ENCODE results near the gene IL13. TPM values are rescaled to one million over a fixed set of nuclear protein-coding genes. Genes with fewer than 3 reads are reported as not detected.

Gene IL13
- total RNA-seq, 1 experiment from 2014 or later = not detected

DNA sequence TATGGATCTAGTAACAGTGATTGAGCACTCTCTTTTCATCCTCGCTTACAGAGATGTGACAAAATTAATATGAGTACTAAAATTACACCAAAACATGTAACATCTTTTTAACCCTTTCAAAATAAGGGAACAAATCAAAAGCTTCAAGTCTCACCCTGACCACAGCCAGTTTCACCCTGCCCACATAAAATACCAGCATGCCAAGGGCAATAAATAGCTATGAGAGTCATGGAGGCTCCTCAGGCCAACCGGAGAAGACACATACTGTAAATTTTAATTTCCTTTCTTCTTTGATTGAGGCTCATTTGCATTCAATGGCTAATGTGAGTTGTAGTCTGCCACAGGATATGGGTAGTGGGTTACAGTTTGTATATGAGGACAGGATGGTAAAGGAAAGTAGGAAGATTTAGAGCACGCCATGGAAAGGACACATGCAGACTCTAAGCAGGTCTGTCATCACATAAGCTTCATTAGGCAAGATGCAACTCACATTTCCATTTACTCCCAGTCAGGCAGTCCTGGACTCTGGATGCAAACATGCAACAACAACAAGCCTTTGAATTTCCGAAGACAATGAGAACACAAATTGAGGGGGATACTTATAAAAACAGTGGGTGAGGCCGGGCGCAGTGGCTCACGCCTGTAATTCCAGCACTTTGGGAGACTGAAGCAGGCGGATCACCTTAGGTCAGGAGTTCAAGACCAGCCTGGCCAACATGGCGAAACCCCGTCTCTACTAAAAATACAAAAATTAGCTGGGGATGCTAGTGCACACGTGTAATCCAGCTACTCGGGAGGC is 27.1 kb downstream of the IL13 start:
- BruUV-seq (replicated peaks) = no TSS peak

DNA sequence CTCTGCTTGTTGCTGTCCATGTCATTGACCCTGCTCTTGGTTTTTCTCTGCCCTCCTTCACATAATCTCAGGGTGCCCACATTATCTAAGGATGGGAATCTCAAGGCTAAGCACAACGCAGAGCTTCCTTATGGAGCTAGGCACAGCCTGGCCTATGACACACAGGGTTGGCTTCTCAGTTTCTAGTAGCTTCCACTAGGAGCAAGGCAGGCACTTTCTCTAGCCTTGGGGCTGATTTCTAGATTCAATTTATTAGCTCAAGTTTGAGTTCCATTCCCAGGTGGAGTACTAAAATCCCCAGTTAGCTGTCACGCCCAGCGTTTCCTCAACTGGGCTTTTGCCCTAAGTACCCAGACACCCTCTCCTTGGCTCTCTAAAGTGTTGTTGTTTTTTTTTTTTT is 28.2 kb downstream of the IL13 start:
- H3K4me3 Mint-ChIP-seq (ENCODE audit: unreplicated experiment) = no peak overlapping the region
- H3K4me1 Mint-ChIP-seq (ENCODE audit: insufficient read depth, unreplicated experiment) = no peaks in the 10 kb centered on the region
- POLR2A ChIA-PET = interaction anchor here (1.3 kb wide), 1 partner anchor 9 kb away, joined by 3 read pairs; no protein-coding TSS in a partner anchor
- TF ChIP-seq, protein P1, sequence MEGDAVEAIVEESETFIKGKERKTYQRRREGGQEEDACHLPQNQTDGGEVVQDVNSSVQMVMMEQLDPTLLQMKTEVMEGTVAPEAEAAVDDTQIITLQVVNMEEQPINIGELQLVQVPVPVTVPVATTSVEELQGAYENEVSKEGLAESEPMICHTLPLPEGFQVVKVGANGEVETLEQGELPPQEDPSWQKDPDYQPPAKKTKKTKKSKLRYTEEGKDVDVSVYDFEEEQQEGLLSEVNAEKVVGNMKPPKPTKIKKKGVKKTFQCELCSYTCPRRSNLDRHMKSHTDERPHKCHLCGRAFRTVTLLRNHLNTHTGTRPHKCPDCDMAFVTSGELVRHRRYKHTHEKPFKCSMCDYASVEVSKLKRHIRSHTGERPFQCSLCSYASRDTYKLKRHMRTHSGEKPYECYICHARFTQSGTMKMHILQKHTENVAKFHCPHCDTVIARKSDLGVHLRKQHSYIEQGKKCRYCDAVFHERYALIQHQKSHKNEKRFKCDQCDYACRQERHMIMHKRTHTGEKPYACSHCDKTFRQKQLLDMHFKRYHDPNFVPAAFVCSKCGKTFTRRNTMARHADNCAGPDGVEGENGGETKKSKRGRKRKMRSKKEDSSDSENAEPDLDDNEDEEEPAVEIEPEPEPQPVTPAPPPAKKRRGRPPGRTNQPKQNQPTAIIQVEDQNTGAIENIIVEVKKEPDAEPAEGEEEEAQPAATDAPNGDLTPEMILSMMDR (IDR thresholded peaks at IDR 0.05; ENCODE audit: unreplicated experiment) = no peak
- H3K27me3 Mint-ChIP-seq (ENCODE audit: insufficient read depth, unreplicated experiment) = no peaks in the 10 kb centered on the region
- no TSS peak for BruUV-seq (replicated peaks)
- peaks cover 11% of the 10 kb centered on the region for H3K36me3 Mint-ChIP-seq (ENCODE audit: insufficient read depth, unreplicated experiment)
- CTCF ChIA-PET = interaction anchor here (0.9 kb wide), 1 partner anchor 9 kb away, joined by 5 read pairs; no protein-coding TSS in a partner anchor
- H3K27ac Mint-ChIP-seq (ENCODE audit: low read depth, unreplicated experiment) = no peak overlapping the region
- intact Hi-C loops (cut with micrococcal nuclease) = no loop called here
- DNase-seq (ENCODE audit: unreplicated experiment) = no peak
- no peaks in the 10 kb centered on the region for H3K9me3 Mint-ChIP-seq (ENCODE audit: unreplicated experiment)

More for the DNA sequence above, 27.1 kb downstream of the IL13 start:
- Mint-ChIP-seq H3K27me3 (ENCODE audit: insufficient read depth, unreplicated experiment) (no peaks in the 10 kb centered on the region), H3K4me1 (ENCODE audit: insufficient read depth, unreplicated experiment) (peaks cover 2% of the 10 kb centered on the region), H3K36me3 (ENCODE audit: insufficient read depth, unreplicated experiment) (peaks cover 8% of the 10 kb centered on the region), H3K27ac (ENCODE audit: low read depth, unreplicated experiment) (no peak overlapping the region), H3K4me3 (ENCODE audit: unreplicated experiment) (no peak overlapping the region), H3K9me3 (ENCODE audit: unreplicated experiment) (no peaks in the 10 kb centered on the region)
- CTCF ChIA-PET = interaction anchor here (0.9 kb wide), 2 partner anchors 25 to 30 kb away, joined by 3 to 4 read pairs; no protein-coding TSS in a partner anchor
- TF ChIP-seq, protein P1 (IDR thresholded peaks at IDR 0.05; ENCODE audit: unreplicated experiment) = no peak
- POLR2A ChIA-PET = interaction anchor here (1.1 to 1.3 kb wide), 2 partner anchors 8 to 9 kb away, joined by 3 to 4 read pairs; no protein-coding TSS in a partner anchor
- intact Hi-C loops (cut with micrococcal nuclease) = no loop called here
- no peak for DNase-seq (ENCODE audit: unreplicated experiment)

GRCh38 chr5:132687995-132688394 is 30.0 kb downstream of the IL13 start:
- no TSS peak for BruUV-seq (replicated peaks)
- no peaks in the 10 kb centered on the region for H3K27me3 Mint-ChIP-seq (ENCODE audit: insufficient read depth, unreplicated experiment)
- CTCF ChIA-PET = interaction anchor here (0.9 kb wide), 1 partner anchor 132 kb away, joined by 4 read pairs; no protein-coding TSS in a partner anchor
- POLR2A ChIA-PET = interaction anchor here (0.8 to 2.1 kb wide), 3 partner anchors 10 to 136 kb away, joined by 3 to 7 read pairs (median 3); no protein-coding TSS in a partner anchor
- no peak overlapping the region for H3K4me3 Mint-ChIP-seq (ENCODE audit: unreplicated experiment)
- intact Hi-C loops (cut with micrococcal nuclease) = no loop called here
- H3K4me1 Mint-ChIP-seq (ENCODE audit: insufficient read depth, unreplicated experiment) = peaks cover 6% of the 10 kb centered on the region
- no peak for DNase-seq (ENCODE audit: unreplicated experiment)
- H3K36me3 Mint-ChIP-seq (ENCODE audit: insufficient read depth, unreplicated experiment) = peaks cover 13% of the 10 kb centered on the region
- no peak overlapping the region for H3K27ac Mint-ChIP-seq (ENCODE audit: low read depth, unreplicated experiment)
- H3K9me3 Mint-ChIP-seq (ENCODE audit: unreplicated experiment) = peaks cover 8% of the 10 kb centered on the region
- TF ChIP-seq, protein P1 (IDR thresholded peaks at IDR 0.05; ENCODE audit: unreplicated experiment) = no peak

GRCh38 chr5:132688536-132689339 is 30.8 kb downstream of the IL13 start:
- H3K36me3 Mint-ChIP-seq (ENCODE audit: insufficient read depth, unreplicated experiment) = peaks cover 13% of the 10 kb centered on the region
- H3K27ac Mint-ChIP-seq (ENCODE audit: low read depth, unreplicated experiment) = no peak overlapping the region
- no TSS peak for BruUV-seq (replicated peaks)
- no peak overlapping the region for H3K4me3 Mint-ChIP-seq (ENCODE audit: unreplicated experiment)
- TF ChIP-seq, protein P1 (IDR thresholded peaks at IDR 0.05; ENCODE audit: unreplicated experiment) = no peak
- intact Hi-C loops (cut with micrococcal nuclease) = no loop called here
- POLR2A ChIA-PET = interaction anchor here (0.8 to 2.1 kb wide), 6 partner anchors 11 to 135 kb away, joined by 3 to 7 read pairs (median 4); no protein-coding TSS in a partner anchor
- peaks cover 6% of the 10 kb centered on the region for H3K4me1 Mint-ChIP-seq (ENCODE audit: insufficient read depth, unreplicated experiment)
- peaks cover 8% of the 10 kb centered on the region for H3K9me3 Mint-ChIP-seq (ENCODE audit: unreplicated experiment)
- no peaks in the 10 kb centered on the region for H3K27me3 Mint-ChIP-seq (ENCODE audit: insufficient read depth, unreplicated experiment)
- CTCF ChIA-PET = interaction anchor here (0.9 to 1.1 kb wide), 3 partner anchors 9 to 450 kb away, joined by 3 to 4 read pairs (median 4); no protein-coding TSS in a partner anchor
- DNase-seq (ENCODE audit: unreplicated experiment) = no peak

Data from MCF 10A (cell line).